Peyer's patch (tissue), 4 donors: ENCODE measurements around the gene DOLK.

ENCODE experiments used
- CTCF ChIP-seq, 6 experiments: fragments of 450-650 bp in 4 of 6; fragments of 200-600 bp in 2 of 6; sonication (generic) in 1 of 6; IDR thresholded peaks; one replicate each; pipeline ENCODE4 v1.5.1; 2017 to 2019; ENCODE audit warnings: antibody characterized with exemption in 6 of 6, mild to moderate bottlenecking in 3 of 6, moderate library complexity in 1 of 6
- POLR2A ChIP-seq, 2 donors: fragments of 450-650 bp; IDR thresholded peaks; one replicate each; pipeline ENCODE4 v1.5.1; 2017; ENCODE audit warnings: antibody characterized with exemption in 2 of 2, mild to moderate bottlenecking in 2 of 2, moderate library complexity in 2 of 2

- TF ChIP-seq CTCF (IDR thresholded peaks at IDR 0.05) (no peak), POLR2A (IDR thresholded peaks at IDR 0.05) (no peak)
These were observed 48.4 kb upstream of the DOLK start for GRCh38 chr9:128995791-128996190.
